BLaER1 treated with 17β-estradiol and CSF1 and Interleukin-3, amounts not matched to agents 10 nM and 100 nM (cell line): Measurements from ENCODE around the gene GALNT2.

Source experiments
- H3K27ac ChIP-seq, 11 experiments: shearing (Covaris generic); formaldehyde crosslinking; 2 replicates each; pipeline ENCODE4 v1.8.1; 2022
- H3K27me3 ChIP-seq, 11 experiments: shearing (Covaris generic); formaldehyde crosslinking; 2 replicates each; pipeline ENCODE4 v1.8.1; 2022
- H3K36me3 ChIP-seq, 11 experiments: shearing (Covaris generic); formaldehyde crosslinking; 2 replicates each; pipeline ENCODE4 v1.8.1; 2022
- H3K4me1 ChIP-seq, 10 experiments: shearing (Covaris generic); formaldehyde crosslinking; 2 replicates each; pipeline ENCODE4 v1.8.1; 2022
- H3K4me2 ChIP-seq, 11 experiments: shearing (Covaris generic); formaldehyde crosslinking; 2 replicates each; pipeline ENCODE4 v1.8.1; 2022
- H3K4me3 ChIP-seq, 10 experiments: shearing (Covaris generic); formaldehyde crosslinking; 2 replicates each; pipeline ENCODE4 v1.8.1; 2022
- H3K9ac ChIP-seq, 11 experiments: shearing (Covaris generic); formaldehyde crosslinking; 2 replicates each; pipeline ENCODE4 v1.8.1; 2022
- H3K9me3 ChIP-seq, 11 experiments: shearing (Covaris generic); formaldehyde crosslinking; replicated peaks in 1 of 11; 2 replicates each; pipeline ENCODE4 v1.8.1; 2022
- H4K20me1 ChIP-seq, 11 experiments: shearing (Covaris generic); formaldehyde crosslinking; 2 replicates each; pipeline ENCODE4 v1.8.1; 2022
- Cebpa-rat ChIP-seq, 11 experiments: shearing (Covaris generic); IDR thresholded peaks; 2 replicates each; pipeline ENCODE4 v1.8.1; 2022

Gene GALNT2

GRCh38 chr1:230207598-230207997 is 140.6 kb downstream of the GALNT2 start:
- H3K9ac ChIP-seq: no peak overlapping the region
- peaks cover 30 to 77% (median 37%) of the 10 kb centered on the region in 11 experiments for H3K36me3 ChIP-seq
- peaks cover 48 to 100% (median 80%) of the 10 kb centered on the region in 10 experiments for H3K4me1 ChIP-seq
- H3K4me2 ChIP-seq: peak overlapping the region in 8 of 11 experiments; percentile 20 to 93 (median 82); a peak in 15 of 22 replicates
- no peak overlapping the region for H3K27ac ChIP-seq
- H4K20me1 ChIP-seq: peaks cover 0 to 94% (median 28%) of the 10 kb centered on the region in 11 experiments; a peak in 14 of 22 replicates
- no peaks in the 10 kb centered on the region for H3K27me3 ChIP-seq
- H3K4me3 ChIP-seq: no peak overlapping the region; a peak in 1 of 20 replicates
- TF ChIP-seq Cebpa-rat (IDR thresholded peaks at IDR 0.05): no peak
- H3K9me3 ChIP-seq: no peaks in the 10 kb centered on the region

- H3K4me1 ChIP-seq: peaks cover 58 to 100% (median 91%) of the 10 kb centered on the region in 10 experiments
- H3K36me3 ChIP-seq: peaks cover 18 to 66% (median 26%) of the 10 kb centered on the region in 11 experiments; a peak in 21 of 22 replicates
- TF ChIP-seq Cebpa-rat (IDR thresholded peaks at IDR 0.05): no peak
- peak overlapping the region; percentile 58 to 93 (median 78) for H3K4me2 ChIP-seq
- H3K9me3 ChIP-seq: no peaks in the 10 kb centered on the region
- no peaks in the 10 kb centered on the region for H3K27me3 ChIP-seq
- peak overlapping the region in 8 of 11 experiments; percentile 15 to 76 (median 53); a peak in 16 of 22 replicates for H3K27ac ChIP-seq
- peak overlapping the region in 4 of 11 experiments; percentile 30 to 48 (median 42); a peak in 6 of 22 replicates for H3K9ac ChIP-seq
- H4K20me1 ChIP-seq: peaks cover 0 to 87% (median 27%) of the 10 kb centered on the region in 11 experiments; a peak in 13 of 22 replicates
- peak overlapping the region in 1 of 10 experiments; percentile 28; a peak in 2 of 20 replicates for H3K4me3 ChIP-seq
Measured at GRCh38 chr1:230208619-230209261, 141.7 kb downstream of the GALNT2 start.

GRCh38 chr1:230210326-230210980 is 143.4 kb downstream of the GALNT2 start:
- Histone ChIP-seq H3K27me3 (no peaks in the 10 kb centered on the region), H4K20me1 (peaks cover 0 to 77% (median 20%) of the 10 kb centered on the region in 11 experiments; a peak in 13 of 22 replicates), H3K36me3 (peaks cover 5 to 55% (median 12%) of the 10 kb centered on the region in 11 experiments; a peak in 21 of 22 replicates), H3K4me3 (no peak overlapping the region), H3K4me1 (peaks cover 70 to 100% (median 99%) of the 10 kb centered on the region in 10 experiments), H3K9ac (0 out of 22 replicates have a peak overlapping the region, but pooled peaks of 2 of the 11 experiments have one; percentile 8 to 15), H3K9me3 (no peaks in the 10 kb centered on the region), H3K4me2 (peak overlapping the region; percentile 78 to 97 (median 89)), H3K27ac (peak overlapping the region in 8 of 11 experiments; percentile 3 to 76 (median 64); a peak in 14 of 22 replicates)
- no peak for TF ChIP-seq Cebpa-rat (IDR thresholded peaks at IDR 0.05)

- H3K4me2 ChIP-seq: peak overlapping the region; percentile 78 to 97 (median 89)
- H3K9me3 ChIP-seq: no peaks in the 10 kb centered on the region
- peak overlapping the region in 7 of 11 experiments; percentile 3 to 76 (median 70); a peak in 12 of 22 replicates for H3K27ac ChIP-seq
- peak overlapping the region in 2 of 11 experiments; percentile 15 to 46; a peak in 1 of 22 replicates for H3K9ac ChIP-seq
- H3K36me3 ChIP-seq: peaks cover 0 to 52% (median 8%) of the 10 kb centered on the region in 11 experiments; a peak in 16 of 22 replicates
- TF ChIP-seq Cebpa-rat (IDR thresholded peaks at IDR 0.05): no peak
- peaks cover 75 to 100% (median 99%) of the 10 kb centered on the region in 10 experiments for H3K4me1 ChIP-seq
- H3K4me3 ChIP-seq: no peak overlapping the region
- H4K20me1 ChIP-seq: peaks cover 0 to 72% (median 20%) of the 10 kb centered on the region in 11 experiments; a peak in 13 of 22 replicates
- H3K27me3 ChIP-seq: no peaks in the 10 kb centered on the region
Measured at GRCh38 chr1:230210981-230211336, 143.9 kb downstream of the GALNT2 start.

GRCh38 chr1:230211436-230212145 is 144.6 kb downstream of the GALNT2 start:
- H3K27me3 ChIP-seq: no peaks in the 10 kb centered on the region
- TF ChIP-seq Cebpa-rat (IDR thresholded peaks at IDR 0.05): no peak
- H3K27ac ChIP-seq: peak overlapping the region; percentile 3 to 76 (median 65); a peak in 21 of 22 replicates
- no peaks in the 10 kb centered on the region for H3K9me3 ChIP-seq
- H3K9ac ChIP-seq: peak overlapping the region; percentile 46 to 68 (median 62); a peak in 20 of 22 replicates
- peaks cover 81 to 100% (median 99%) of the 10 kb centered on the region in 10 experiments for H3K4me1 ChIP-seq
- peaks cover 0 to 66% (median 20%) of the 10 kb centered on the region in 11 experiments; a peak in 13 of 22 replicates for H4K20me1 ChIP-seq
- H3K4me3 ChIP-seq: peak overlapping the region; percentile 24 to 64 (median 51); a peak in 18 of 20 replicates
- peaks cover 0 to 50% (median 2%) of the 10 kb centered on the region in 11 experiments; a peak in 9 of 22 replicates for H3K36me3 ChIP-seq
- H3K4me2 ChIP-seq: peak overlapping the region; percentile 78 to 97 (median 89)

- peaks cover 0 to 50% (median 4%) of the 10 kb centered on the region in 11 experiments; a peak in 10 of 22 replicates for H3K36me3 ChIP-seq
- peaks cover 0 to 4% (median 0%) of the 10 kb centered on the region in 11 experiments; a peak in 3 of 22 replicates for H3K9me3 ChIP-seq
- no peak for TF ChIP-seq Cebpa-rat (IDR thresholded peaks at IDR 0.05)
- peak overlapping the region; percentile 46 to 68 (median 62); a peak in 21 of 22 replicates for H3K9ac ChIP-seq
- no peaks in the 10 kb centered on the region for H3K27me3 ChIP-seq
- H3K27ac ChIP-seq: peak overlapping the region; percentile 3 to 76 (median 65); a peak in 21 of 22 replicates
- peaks cover 0 to 59% (median 17%) of the 10 kb centered on the region in 11 experiments; a peak in 13 of 22 replicates for H4K20me1 ChIP-seq
- peaks cover 83 to 100% (median 99%) of the 10 kb centered on the region in 10 experiments for H3K4me1 ChIP-seq
- H3K4me2 ChIP-seq: peak overlapping the region; percentile 78 to 97 (median 89)
- peak overlapping the region; percentile 24 to 64 (median 51); a peak in 19 of 20 replicates for H3K4me3 ChIP-seq
Measured at GRCh38 chr1:230212405-230212936, 145.4 kb downstream of the GALNT2 start.

GRCh38 chr1:230215031-230215430 is 148.0 kb downstream of the GALNT2 start:
- Histone ChIP-seq H3K4me3 (0 out of 20 replicates have a peak overlapping the region, but pooled peaks of 1 of the 10 experiments have one; percentile 6), H3K4me1 (peaks cover 63 to 100% (median 89%) of the 10 kb centered on the region in 10 experiments), H3K4me2 (peak overlapping the region; percentile 66 to 93 (median 77); a peak in 20 of 22 replicates), H3K36me3 (peaks cover 0 to 53% (median 12%) of the 10 kb centered on the region in 11 experiments; a peak in 12 of 22 replicates), H4K20me1 (peaks cover 0 to 51% (median 14%) of the 10 kb centered on the region in 11 experiments; a peak in 13 of 22 replicates), H3K27me3 (no peaks in the 10 kb centered on the region), H3K9me3 (peaks cover 0 to 5% (median 0%) of the 10 kb centered on the region in 11 experiments; a peak in 3 of 22 replicates), H3K9ac (peak overlapping the region in 3 of 11 experiments; percentile 4 to 43 (median 10); a peak in 2 of 22 replicates), H3K27ac (peak overlapping the region in 7 of 11 experiments; percentile 2 to 44 (median 31); a peak in 8 of 22 replicates)
- no peak for TF ChIP-seq Cebpa-rat (IDR thresholded peaks at IDR 0.05)
